CD4-positive, alpha-beta T cell treated with Interleukin-6 at 100 ng/mL for 8 hours (primary cell): ENCODE data around the gene GABBR2.
"Not testable (repeated sequence)": the region's sequence is repeated elsewhere in the genome, so short reads cannot be mapped to it uniquely, and the experiment has no call there.

Experiments used
- DNase-seq: peaks from one replicate; pipeline ENCODE4 v3.0.0-alpha.2; 2020; ENCODE audit warnings: mixed read lengths, low spot score

Gene GABBR2

DNA sequence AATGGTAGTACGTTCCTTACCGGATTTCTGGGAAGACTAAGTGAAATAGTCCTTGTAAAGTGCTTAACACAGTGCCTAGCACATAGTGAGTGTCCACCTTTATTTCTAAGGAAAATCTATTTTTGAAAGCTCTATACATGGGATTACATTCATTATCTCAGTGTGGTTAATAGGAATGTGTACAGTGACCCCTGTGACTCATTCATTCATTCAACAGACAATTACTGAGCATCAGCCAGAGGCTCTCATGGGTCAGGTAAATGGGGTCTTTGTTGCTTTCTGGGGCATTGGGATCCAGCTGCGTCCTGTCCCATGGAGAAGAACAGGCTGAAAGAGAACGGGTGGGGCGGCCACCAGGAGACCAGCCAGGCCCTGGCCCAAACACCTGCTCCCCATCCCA, 227.1 kb downstream of the GABBR2 start:
- DNase-seq, result no peak

DNA sequence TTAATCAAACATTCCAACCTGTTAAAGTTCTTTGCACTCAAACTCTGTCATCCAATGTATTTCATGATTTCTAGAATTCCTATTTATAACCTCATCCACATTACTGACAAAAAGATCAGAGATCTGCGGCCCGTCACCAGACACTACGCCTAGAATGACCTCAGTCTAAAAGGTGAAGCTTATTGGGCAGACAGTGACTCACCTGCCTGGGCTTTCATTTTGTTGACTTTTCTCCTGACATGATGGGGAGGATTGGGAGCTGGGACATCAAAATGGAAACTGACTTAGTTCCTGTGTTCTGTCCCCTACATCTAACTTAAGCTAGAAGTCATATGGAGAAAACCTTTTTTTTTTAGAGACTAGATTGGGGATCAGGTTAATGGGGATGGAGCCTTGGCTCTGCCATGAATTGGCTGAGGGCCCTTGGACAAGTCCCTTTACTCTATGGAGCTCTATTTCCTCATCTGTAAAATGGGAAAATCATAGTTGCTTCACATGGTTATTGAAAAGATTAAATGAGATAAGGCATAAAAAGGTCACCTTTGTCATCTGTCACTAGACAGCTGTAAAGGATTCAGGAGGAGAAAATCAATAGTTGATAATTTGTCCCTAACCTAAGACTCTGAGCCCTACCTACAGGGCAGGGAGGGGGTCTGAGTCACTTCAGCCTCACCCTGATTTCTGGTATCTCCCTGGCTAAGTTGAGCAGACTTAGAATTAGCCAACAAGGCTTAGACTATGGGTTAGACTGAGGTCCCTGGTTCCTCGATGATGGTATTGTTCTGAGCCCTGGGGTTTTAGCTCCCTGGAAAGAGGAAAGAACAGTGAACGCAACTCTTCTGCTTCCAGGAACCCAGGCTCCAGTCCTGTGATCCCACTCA, 228.5 kb downstream of the GABBR2 start:
- no peak for DNase-seq

DNA sequence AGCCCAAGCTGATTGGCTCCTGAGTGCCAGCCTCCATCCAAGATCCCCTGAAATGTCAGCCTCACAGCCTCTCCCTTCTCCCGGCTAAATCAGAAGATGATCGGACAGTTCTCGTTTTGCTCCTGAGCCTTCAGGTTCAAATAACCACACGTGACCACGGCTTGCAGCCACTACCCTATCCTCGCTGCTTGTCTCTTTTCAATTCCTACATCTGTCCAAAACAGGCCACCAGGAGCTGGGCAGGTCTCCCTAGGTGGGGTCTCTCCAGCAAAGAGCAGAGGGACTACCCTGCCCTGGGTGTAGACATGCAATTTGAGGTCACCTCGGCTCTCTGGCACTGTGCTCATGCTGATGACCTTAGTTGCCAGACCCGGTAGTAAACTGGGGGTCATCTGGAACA, 229.3 kb downstream of the GABBR2 start:
- DNase-seq, result no peak

- DNase-seq, result no peak
Observed at GRCh38 chr9:98477884-98478283, 230.9 kb downstream of the GABBR2 start.

GRCh38 chr9:98472216-98472615, 236.5 kb downstream of the GABBR2 start:
- no peak for DNase-seq

DNA sequence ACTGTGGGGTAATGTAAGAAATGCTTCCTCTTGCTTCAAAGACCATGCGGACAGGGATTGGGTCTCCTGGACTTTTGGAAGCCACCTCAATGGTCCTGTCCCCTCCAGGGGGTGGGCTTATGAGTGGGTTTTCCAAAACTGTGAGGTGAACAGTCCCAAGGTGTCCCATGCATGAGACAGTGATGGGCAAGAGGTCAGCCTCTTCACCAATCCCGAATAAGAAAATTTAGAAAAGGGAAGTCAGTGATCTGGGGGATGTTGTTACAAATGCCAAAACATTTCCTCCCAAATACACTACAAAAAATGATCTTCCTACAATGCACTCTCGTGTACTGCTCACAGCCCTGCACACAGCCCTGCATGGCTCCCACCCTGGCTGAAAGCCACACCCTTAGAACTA, 237.6 kb downstream of the GABBR2 start:
- no peak for DNase-seq

- no peak for DNase-seq
Observed at GRCh38 chr9:98468567-98469239, 240.0 kb downstream of the GABBR2 start.

GRCh38 chr9:98465799-98466198, 242.9 kb downstream of the GABBR2 start:
- no peak for DNase-seq

DNA sequence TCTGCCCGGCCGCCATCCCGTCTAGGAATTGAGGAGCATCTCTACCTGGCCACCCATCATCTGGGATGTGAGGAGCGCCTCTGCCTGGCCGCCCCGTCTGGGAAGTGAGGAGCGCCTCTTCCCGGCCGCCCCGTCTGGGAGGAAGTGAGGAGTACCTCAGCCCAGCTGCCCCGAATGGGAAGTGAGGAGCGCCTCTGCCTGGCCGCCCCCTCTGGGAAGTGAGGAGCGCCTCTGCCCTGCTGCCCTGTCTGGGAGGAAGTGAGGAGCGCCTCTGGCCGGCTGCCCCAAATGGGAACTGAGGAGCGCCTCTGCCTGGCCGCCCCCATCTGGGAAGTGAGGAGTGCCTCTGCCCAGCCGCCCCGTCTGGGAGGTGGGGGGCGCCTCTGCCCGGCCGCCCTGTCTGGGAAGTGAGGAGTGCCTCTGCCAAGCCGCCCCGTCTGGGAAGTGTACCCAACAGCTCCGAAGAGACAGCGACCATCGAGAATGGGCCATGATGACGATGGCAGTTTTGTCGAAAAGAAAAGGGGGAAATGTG, 244.5 kb downstream of the GABBR2 start:
- not testable (repeated sequence) for DNase-seq

GRCh38 chr9:98462310-98462709, 246.4 kb downstream of the GABBR2 start:
- no peak for DNase-seq

- DNase-seq, result no peak
Observed at GRCh38 chr9:98460704-98461103, 248.0 kb downstream of the GABBR2 start.

DNA sequence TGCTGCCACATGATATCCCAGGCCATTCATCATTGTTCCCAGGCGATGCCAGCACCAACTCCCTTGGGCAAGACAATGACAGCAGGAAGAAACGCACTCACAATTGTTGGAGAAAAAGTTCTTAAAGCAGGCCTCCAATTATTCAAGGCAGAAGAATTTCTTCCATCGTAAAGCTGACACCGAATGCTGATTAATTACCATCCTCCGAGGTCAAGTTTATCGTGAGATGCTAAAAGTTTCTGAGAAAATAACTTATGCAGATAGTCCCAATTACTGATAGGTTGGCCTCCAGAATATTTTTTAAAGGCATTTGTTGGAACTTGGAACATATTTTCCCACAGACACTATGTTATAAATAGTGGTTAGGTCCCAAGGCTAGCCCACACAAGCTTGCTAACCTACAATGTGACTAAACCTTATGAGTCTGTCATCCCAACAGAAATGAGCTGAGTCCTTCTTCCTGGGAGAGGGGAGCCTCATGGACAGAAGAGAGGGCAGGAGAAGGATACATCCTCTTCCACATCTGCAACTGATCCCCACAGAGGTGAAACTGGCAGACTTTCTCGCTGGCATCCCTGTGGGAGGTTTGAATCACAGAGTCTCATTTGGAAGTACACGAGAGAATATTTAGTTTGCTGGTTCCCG, 250.9 kb downstream of the GABBR2 start:
- no peak for DNase-seq

GRCh38 chr9:98456156-98456613, 252.6 kb downstream of the GABBR2 start:
- DNase-seq, result no peak

DNA sequence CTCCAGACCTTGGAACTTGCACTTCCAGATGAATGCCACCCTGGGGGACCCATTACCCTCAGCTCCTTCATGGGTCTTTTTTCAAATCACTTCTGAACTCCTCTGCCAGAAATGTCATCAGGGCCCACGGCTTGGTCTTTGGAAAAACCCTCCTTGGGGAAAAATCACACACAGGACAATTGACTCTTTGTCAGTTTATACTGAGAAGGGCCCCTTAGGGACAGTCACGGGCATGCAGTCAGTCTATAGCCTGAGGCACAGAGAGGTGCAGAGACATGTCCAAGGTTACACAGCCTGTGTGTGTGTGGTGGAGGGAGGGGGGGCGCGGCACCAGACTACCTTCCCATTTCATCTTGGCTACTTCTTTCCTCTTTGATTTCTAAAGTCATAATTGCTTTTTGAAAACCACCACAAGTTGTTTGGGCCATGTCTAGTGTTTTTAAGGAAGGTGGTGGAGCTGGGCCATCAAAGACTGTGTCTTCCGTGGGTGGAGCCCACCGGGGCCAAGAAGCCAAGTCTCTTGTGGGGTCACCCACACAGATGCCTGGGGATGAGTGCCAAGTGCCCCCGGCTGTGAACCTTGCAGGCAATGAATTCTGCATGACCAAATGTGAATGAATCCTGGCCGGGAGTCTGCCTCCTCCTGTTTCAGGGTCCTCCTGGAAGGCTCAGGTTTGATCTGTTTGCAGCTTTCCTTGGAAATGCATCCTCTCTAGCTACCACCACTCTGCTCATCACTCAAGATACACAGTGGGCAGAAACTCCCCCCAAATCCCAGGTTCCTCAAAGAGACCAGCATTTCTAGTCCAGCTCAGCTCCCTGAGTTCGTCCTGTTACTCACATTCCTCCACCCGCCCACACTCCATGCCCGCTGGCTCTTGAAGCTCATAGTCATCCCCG, 253.2 kb downstream of the GABBR2 start:
- DNase-seq, result no peak

- no peak for DNase-seq
Observed at GRCh38 chr9:98453589-98454311, 255.0 kb downstream of the GABBR2 start.

DNA sequence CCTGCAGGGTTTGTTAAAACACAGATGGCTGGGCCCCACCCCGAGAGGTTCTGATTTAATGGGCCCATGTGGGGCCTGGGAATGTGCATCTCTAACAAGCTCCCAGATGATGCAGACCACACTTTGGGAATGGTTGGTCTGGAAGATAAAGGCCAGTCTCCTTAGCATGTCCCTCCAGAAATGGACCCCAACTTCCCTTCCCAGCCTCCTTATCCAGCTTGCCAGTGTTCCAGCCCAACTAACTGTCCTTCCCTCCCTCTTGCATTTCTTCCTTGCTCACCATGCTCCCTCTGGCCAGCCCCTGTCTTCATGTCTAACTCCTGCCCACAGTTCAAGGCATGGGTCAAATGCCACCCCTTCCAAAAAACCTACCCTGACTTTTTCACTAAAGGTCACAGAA, 257.2 kb downstream of the GABBR2 start:
- DNase-seq, result no peak

GRCh38 chr9:98450496-98450895, 258.2 kb downstream of the GABBR2 start:
- no peak for DNase-seq

DNA sequence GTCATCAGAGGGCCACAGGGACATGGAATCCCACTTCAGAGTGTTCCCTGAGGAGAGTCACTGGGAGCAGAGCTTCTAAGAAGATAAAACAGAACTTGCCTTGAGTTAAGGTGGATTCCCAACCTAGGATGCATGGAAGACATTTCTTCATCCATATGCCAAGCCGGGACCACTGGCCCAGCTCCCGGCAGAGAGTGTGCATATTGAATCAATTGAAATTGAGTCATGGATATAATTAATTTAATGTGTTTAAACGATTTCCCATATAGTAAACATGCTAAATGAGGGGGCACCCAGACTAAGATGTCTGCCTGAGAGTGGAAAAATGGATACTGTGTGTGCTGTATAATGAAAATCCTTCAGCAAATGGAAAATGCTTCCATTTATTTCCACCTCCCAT, 258.9 kb downstream of the GABBR2 start:
- no peak for DNase-seq

GRCh38 chr9:98445576-98445975, 263.2 kb downstream of the GABBR2 start:
- DNase-seq, result no peak

DNA sequence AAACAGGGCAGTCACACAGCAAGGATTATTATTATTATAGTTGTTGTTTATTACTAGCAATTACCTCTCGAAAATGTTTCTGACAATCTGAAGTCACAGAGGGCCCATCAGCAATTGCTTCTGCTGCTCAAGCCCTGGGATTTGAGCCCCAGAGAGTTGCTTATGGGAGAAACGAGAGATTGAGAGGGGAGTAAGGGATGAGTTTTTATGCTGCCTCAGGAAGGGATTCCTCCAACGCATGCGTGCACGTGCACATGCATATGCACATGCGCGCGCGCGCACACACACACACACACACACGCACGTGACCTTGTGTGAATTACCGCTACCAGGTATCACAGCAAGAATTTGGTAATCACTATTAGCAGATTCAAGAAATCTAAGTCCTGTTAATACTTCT, 264.1 kb downstream of the GABBR2 start:
- DNase-seq, result no peak

GRCh38 chr9:98442541-98442940, 266.2 kb downstream of the GABBR2 start:
- DNase-seq, result no peak
